ENCODE data around the gene FOCAD.

Gene FOCAD

DNA sequence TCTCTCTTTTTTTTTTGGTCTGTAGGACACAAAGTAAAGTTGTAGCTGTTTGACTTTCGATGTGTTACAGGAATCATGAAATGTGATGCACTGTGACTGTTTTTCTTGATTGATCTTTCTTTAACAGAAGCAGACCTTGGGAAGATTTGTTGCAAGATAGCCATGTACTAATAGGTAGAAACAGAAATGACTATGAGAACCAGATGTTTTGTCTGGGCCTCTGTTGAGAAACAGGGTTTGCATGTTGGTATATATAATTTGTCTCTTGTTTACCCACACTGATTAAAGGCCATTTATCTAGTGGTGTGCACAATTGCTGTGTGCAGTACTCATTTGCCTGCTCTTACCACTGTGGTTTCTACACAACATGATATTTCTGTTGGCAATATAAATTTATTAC, 222.3 kb downstream of the FOCAD start:
- Mint-ChIP-seq H3K36me3 (ENCODE audit: low read depth) (peaks cover 14% of the 10 kb centered on the region), H3K27me3 (ENCODE audit: low read depth, poor library complexity) (no peaks in the 10 kb centered on the region), H3K4me1 (peaks cover 5% of the 10 kb centered on the region), H3K4me3 (no peak overlapping the region), H3K27ac (peak overlapping the region; percentile 0), H3K9me3 (no peaks in the 10 kb centered on the region)
- DNase-seq, result no peak
- TF ChIP-seq, protein P1, sequence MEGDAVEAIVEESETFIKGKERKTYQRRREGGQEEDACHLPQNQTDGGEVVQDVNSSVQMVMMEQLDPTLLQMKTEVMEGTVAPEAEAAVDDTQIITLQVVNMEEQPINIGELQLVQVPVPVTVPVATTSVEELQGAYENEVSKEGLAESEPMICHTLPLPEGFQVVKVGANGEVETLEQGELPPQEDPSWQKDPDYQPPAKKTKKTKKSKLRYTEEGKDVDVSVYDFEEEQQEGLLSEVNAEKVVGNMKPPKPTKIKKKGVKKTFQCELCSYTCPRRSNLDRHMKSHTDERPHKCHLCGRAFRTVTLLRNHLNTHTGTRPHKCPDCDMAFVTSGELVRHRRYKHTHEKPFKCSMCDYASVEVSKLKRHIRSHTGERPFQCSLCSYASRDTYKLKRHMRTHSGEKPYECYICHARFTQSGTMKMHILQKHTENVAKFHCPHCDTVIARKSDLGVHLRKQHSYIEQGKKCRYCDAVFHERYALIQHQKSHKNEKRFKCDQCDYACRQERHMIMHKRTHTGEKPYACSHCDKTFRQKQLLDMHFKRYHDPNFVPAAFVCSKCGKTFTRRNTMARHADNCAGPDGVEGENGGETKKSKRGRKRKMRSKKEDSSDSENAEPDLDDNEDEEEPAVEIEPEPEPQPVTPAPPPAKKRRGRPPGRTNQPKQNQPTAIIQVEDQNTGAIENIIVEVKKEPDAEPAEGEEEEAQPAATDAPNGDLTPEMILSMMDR (IDR thresholded peaks at IDR 0.05), result no peak

DNA sequence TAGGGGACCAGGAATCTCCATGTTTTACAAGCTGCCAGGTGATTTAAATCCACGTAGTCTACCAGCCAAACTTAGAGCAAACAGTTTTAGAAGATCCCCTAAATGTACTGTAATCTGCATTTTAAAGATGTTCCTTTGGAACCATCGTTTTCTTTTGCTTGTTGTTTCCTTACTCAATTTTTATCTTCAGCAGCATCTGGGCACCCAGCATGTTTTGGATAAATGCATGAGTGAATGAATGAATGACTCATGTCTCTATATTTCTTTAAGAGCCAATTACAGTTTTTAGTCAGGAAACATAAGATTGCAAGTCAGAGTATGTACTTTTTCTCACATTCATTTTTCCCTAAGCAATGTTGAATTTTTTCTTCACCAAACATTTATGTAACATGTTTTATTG, 224.4 kb downstream of the FOCAD start:
- TF ChIP-seq, protein P1 (IDR thresholded peaks at IDR 0.05), result no peak
- H3K4me1 Mint-ChIP-seq, result peaks cover 5% of the 10 kb centered on the region
- peaks cover 25% of the 10 kb centered on the region for H3K36me3 Mint-ChIP-seq (ENCODE audit: low read depth)
- H3K27me3 Mint-ChIP-seq (ENCODE audit: low read depth, poor library complexity), result no peaks in the 10 kb centered on the region
- H3K4me3 Mint-ChIP-seq, result no peak overlapping the region
- H3K9me3 Mint-ChIP-seq, result no peaks in the 10 kb centered on the region
- H3K27ac Mint-ChIP-seq, result no peak overlapping the region
- no peak for DNase-seq

DNA sequence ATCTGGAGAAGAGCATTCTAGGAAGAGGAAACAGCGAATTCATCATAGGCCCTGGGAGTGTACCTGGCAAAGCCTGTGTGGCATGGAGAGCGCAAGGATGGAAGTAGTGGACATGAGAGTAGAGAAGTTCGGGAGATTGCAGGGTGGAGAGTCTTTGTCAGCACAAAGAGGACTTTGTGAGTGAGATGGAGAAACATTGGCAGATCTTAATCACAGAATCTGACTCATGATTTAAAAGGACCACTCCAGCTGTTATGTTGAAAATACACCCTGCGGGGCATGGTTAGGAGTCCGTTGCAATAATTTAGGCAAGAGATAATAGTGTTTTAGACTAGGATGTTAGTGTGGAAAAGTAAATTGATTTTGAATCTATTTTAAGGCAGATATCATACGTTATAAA, 230.5 kb downstream of the FOCAD start:
- TF ChIP-seq, protein P1 (IDR thresholded peaks at IDR 0.05), result no peak
- no peaks in the 10 kb centered on the region for H3K4me1 Mint-ChIP-seq
- H3K36me3 Mint-ChIP-seq (ENCODE audit: low read depth), result peaks cover 63% of the 10 kb centered on the region
- H3K27me3 Mint-ChIP-seq (ENCODE audit: low read depth, poor library complexity), result no peaks in the 10 kb centered on the region
- no peak for DNase-seq
- no peak overlapping the region for H3K27ac Mint-ChIP-seq
- no peak overlapping the region for H3K4me3 Mint-ChIP-seq
- H3K9me3 Mint-ChIP-seq, result peaks cover 18% of the 10 kb centered on the region

DNA sequence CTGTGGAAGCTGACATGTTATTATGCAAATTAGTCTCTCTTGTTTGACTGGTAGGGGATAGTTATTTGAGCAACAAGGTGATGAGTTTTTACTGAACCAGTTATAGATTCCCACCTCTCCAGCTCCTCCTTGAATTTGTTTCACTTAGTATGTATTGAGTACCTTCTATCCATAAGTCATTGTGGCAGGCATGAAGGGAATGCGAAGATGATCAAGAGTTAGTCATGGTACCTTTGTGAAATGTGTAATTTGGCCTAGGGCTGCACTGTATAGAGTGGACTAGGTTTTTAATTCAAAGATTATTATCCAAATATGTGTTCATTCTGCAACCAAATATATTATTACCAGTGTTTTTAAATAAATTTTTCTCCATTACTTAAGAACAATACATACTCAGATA, 237.3 kb downstream of the FOCAD start:
- Mint-ChIP-seq H3K27me3 (ENCODE audit: low read depth, poor library complexity) (no peaks in the 10 kb centered on the region), H3K4me1 (no peaks in the 10 kb centered on the region), H3K9me3 (peaks cover 18% of the 10 kb centered on the region), H3K4me3 (no peak overlapping the region), H3K27ac (no peak overlapping the region), H3K36me3 (ENCODE audit: low read depth) (peaks cover 77% of the 10 kb centered on the region)
- no peak for DNase-seq
- TF ChIP-seq, protein P1 (IDR thresholded peaks at IDR 0.05), result no peak

DNA sequence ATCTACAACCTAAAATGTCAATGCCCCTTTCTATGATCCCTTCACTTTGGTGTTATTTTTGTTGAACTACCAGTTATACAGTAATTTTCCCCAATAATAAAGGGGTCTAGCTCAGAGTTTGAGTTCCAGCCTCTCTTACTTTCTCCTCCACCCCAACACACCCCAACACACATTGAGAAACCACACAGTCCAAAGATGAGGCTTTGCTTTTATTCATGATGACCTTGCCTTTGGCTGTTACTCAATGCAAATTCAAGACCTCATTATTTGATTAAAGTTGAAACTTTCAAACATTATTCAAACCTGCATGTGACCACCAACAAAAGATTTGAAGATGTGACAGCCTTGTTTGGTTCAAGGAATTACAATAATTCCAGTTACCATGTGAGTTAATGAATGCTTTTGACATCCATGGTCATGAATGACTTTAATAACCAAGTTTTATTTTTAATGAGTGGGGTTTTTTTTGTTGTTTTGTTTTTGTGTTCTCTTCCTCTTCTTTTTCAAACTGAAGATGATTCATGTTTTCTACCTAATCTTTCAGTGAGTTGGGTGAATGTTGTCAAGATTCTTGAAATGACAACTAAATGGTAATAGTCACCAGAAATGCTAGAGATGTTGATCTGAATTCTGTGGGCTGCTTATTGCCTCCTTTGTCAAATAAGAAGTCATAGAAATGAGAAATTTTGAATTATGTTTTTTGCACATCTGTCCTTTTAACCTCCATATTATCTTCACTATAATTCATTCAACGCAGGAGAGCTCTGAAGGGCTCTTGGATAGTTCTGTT, 241.4 kb downstream of the FOCAD start:
- TF ChIP-seq, protein P1 (IDR thresholded peaks at IDR 0.05), result no peak
- no peak overlapping the region for H3K27ac Mint-ChIP-seq
- no peak for DNase-seq
- no peaks in the 10 kb centered on the region for H3K9me3 Mint-ChIP-seq
- no peak overlapping the region for H3K4me3 Mint-ChIP-seq
- no peaks in the 10 kb centered on the region for H3K27me3 Mint-ChIP-seq (ENCODE audit: low read depth, poor library complexity)
- peaks cover 41% of the 10 kb centered on the region for H3K36me3 Mint-ChIP-seq (ENCODE audit: low read depth)
- H3K4me1 Mint-ChIP-seq, result no peaks in the 10 kb centered on the region

DNA sequence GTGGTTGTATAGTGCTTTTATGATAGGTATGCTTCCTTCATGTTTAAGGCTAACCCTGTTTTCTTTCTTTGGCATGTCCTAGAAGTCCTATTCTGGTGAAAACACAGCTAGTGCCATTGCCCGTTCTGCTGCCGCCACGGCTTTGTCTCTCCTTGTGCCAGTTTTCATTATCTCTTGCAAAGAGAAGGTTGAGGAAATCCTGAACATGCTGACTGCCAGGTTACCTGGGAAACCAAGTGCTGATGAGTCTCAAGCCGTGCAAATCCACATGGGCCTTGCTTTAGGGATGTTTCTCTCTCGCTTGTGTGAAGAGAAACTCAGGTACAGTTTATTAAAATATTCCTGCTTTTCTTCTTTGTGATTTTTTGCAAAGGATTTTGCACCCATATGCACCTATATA, 245.2 kb downstream of the FOCAD start:
- Mint-ChIP-seq H3K9me3 (peaks cover 11% of the 10 kb centered on the region), H3K27me3 (ENCODE audit: low read depth, poor library complexity) (no peaks in the 10 kb centered on the region), H3K4me1 (no peaks in the 10 kb centered on the region), H3K27ac (no peak overlapping the region), H3K36me3 (ENCODE audit: low read depth) (peaks cover 43% of the 10 kb centered on the region), H3K4me3 (no peak overlapping the region)
- no peak for DNase-seq
- TF ChIP-seq, protein P1 (IDR thresholded peaks at IDR 0.05), result no peak

All from nephron progenitor cell (in vitro differentiated cells).